CD14-positive monocyte (primary cell): ENCODE measurements around the gene TUBB4B. TPM values are rescaled to one million over a fixed set of nuclear protein-coding genes. Genes with fewer than 3 reads are reported as not detected.

ENCODE experiments used
- DNase-seq, 3 donors: peaks; one replicate each; pipeline ENCODE4 v3.0.0-alpha.2; 2011 to 2022
- H2AFZ ChIP-seq: 2 replicates; pipeline ENCODE4 v1.6.0; 2012; ENCODE audit warnings: mild to moderate bottlenecking, low read depth, low read length, inconsistent platforms; ENCODE audit not compliant: insufficient read depth, poor library complexity, severe bottlenecking
- H3K27ac ChIP-seq, 2 donors: 1 replicate in 1 of 2; 2 replicates in 1 of 2; pipeline ENCODE4 v1.5.1; 2012 to 2013; ENCODE audit warnings: low read length in 2 of 2, control low read depth in 1 of 2, inconsistent platforms in 1 of 2, low read depth in 1 of 2, mild to moderate bottlenecking in 1 of 2
- H3K27me3 ChIP-seq, 2 donors: one replicate each; pipeline versions ENCODE4 v1.6.0 to v1.6.1; 2011 to 2013; ENCODE audit warnings: low read length in 2 of 2; ENCODE audit not compliant: control insufficient read depth in 2 of 2, insufficient read depth in 2 of 2
- H3K36me3 ChIP-seq, 2 donors: replicated peaks in 1 of 2; 1 replicate in 1 of 2; 2 replicates in 1 of 2; pipeline versions ENCODE4 v1.5.1 to v1.6.1; 2012 to 2013; ENCODE audit warnings: low read length in 2 of 2, control low read depth in 1 of 2, inconsistent platforms in 1 of 2, mild to moderate bottlenecking in 1 of 2; ENCODE audit not compliant: insufficient read depth in 2 of 2, control insufficient read depth in 1 of 2
- H3K4me1 ChIP-seq, 2 donors: 1 replicate in 1 of 2; 2 replicates in 1 of 2; pipeline versions ENCODE4 v1.5.1 to v1.6.1; 2012 to 2013; ENCODE audit warnings: low read length in 2 of 2, control low read depth in 1 of 2, inconsistent platforms in 1 of 2, mild to moderate bottlenecking in 1 of 2, moderate library complexity in 1 of 2; ENCODE audit not compliant: insufficient read depth in 2 of 2, control insufficient read depth in 1 of 2
- H3K4me2 ChIP-seq: replicated peaks from 2 replicates; pipeline ENCODE3; 2012; ENCODE audit warnings: low read length, moderate library complexity, mild to moderate bottlenecking; ENCODE audit not compliant: poor library complexity, severe bottlenecking; ENCODE audit errors: extremely low read depth
- H3K4me3 ChIP-seq, 3 experiments: fragments of 200-600 bp in 1 of 3; sonication (generic) in 1 of 3; replicated peaks in 1 of 3; 1 replicate in 2 of 3; 2 replicates in 1 of 3; pipeline ENCODE4 v1.5.1; 2011 to 2013; ENCODE audit warnings: low read length in 3 of 3, mild to moderate bottlenecking in 3 of 3, control low read depth in 2 of 3, low read depth in 2 of 3, inconsistent platforms in 1 of 3, moderate library complexity in 1 of 3
- H3K79me2 ChIP-seq: 2 replicates; pipeline ENCODE4 v1.6.0; 2012; ENCODE audit warnings: mild to moderate bottlenecking, control low read depth, inconsistent platforms, low read length, moderate library complexity; ENCODE audit not compliant: insufficient read depth
- H3K9ac ChIP-seq: 2 replicates; pipeline ENCODE4 v1.6.0; 2017; ENCODE audit warnings: low read length, mild to moderate bottlenecking; ENCODE audit not compliant: insufficient read depth, poor library complexity, severe bottlenecking
- H3K9me3 ChIP-seq, 2 donors: replicated peaks in 1 of 2; 1 replicate in 1 of 2; 2 replicates in 1 of 2; pipeline versions ENCODE4 v1.5.1 to v1.6.1; 2012 to 2013; ENCODE audit warnings: low read length in 2 of 2, control low read depth in 1 of 2; ENCODE audit not compliant: control insufficient read depth in 1 of 2, insufficient read depth in 1 of 2
- H4K20me1 ChIP-seq: 2 replicates; pipeline ENCODE4 v1.6.0; 2012; ENCODE audit warnings: mild to moderate bottlenecking, low read length, control low read depth, moderate library complexity; ENCODE audit not compliant: insufficient read depth
- H3K27ac Mint-ChIP-seq, 7 donors: one replicate each; pipeline ENCODE4 v1.8.0; 2020; ENCODE audit warnings: mild to moderate bottlenecking in 7 of 7, mixed read lengths in 7 of 7, moderate library complexity in 6 of 7, inconsistent platforms in 2 of 7
- H3K27me3 Mint-ChIP-seq, 3 donors: one replicate each; pipeline ENCODE4 v1.8.0; 2021 to 2022; ENCODE audit warnings: low read depth in 3 of 3, mild to moderate bottlenecking in 3 of 3, mixed read lengths in 3 of 3, moderate library complexity in 3 of 3, inconsistent platforms in 1 of 3
- H3K36me3 Mint-ChIP-seq, 2 donors: one replicate each; pipeline ENCODE4 v1.8.0; 2020; ENCODE audit warnings: mixed read lengths in 2 of 2, inconsistent platforms in 1 of 2, mild to moderate bottlenecking in 1 of 2
- H3K4me1 Mint-ChIP-seq: one replicate; pipeline ENCODE4 v1.8.0; 2020; ENCODE audit warnings: mild to moderate bottlenecking, mixed read lengths
- H3K4me3 Mint-ChIP-seq, 2 donors: one replicate each; pipeline ENCODE4 v1.8.0; 2020; ENCODE audit warnings: mild to moderate bottlenecking in 2 of 2, mixed read lengths in 2 of 2, moderate library complexity in 1 of 2
- H3K9me3 Mint-ChIP-seq, 7 donors: one replicate each; pipeline ENCODE4 v1.8.0; 2020 to 2022; ENCODE audit warnings: mixed read lengths in 7 of 7, mild to moderate bottlenecking in 6 of 7, moderate library complexity in 6 of 7, inconsistent platforms in 2 of 7
- CTCF ChIP-seq: fragments of 200-600 bp; IDR thresholded peaks from one replicate; pipeline ENCODE4 v1.8.0; 2022; ENCODE audit warnings: antibody characterized with exemption, mild to moderate bottlenecking
- WGBS: methylation state at CpG from one replicate; pipeline ENCODE4 v1.1.5; 2013; ENCODE audit warnings: missing lambda C conversion rate; ENCODE audit not compliant: insufficient coverage; 5-methylcytosine and 5-hydroxymethylcytosine counted together
- intact Hi-C, 2 donors: fragments of 100-400 bp; cut with micrococcal nuclease; formaldehyde crosslinking; loops; one replicate each; pipeline versions ENCODE4 v1.15.0 to v1.15.1; 2023
- polyA plus RNA-seq, 3 donors: library from polyadenylated mRNA; depleted of rRNA in 1 of 3; unstranded in 2 of 3; stranded (reverse) in 1 of 3; fragments of 300-500 nt in 2 of 3; fragments of >200 nt in 1 of 3; fragmentation: Illumina TruSeq in 2 of 3; gene quantifications; 1 replicate in 2 of 3; 2 replicates in 1 of 3; pipeline ENCODE4 v1.2.3, GENCODE V29; 2012 to 2021

TUBB4B gene
- polyA plus RNA-seq, 3 donors: 58.1 to 284 (median 70.8) TPM

- Histone ChIP-seq H3K79me2 (peaks cover 19% of the 10 kb centered on the region), H3K4me1 (peaks cover 19 to 27% of the 10 kb centered on the region in 2 donors), H3K27me3 (no peaks in the 10 kb centered on the region), H3K4me2 (peak overlapping the region; percentile 98), H3K4me3 (peak overlapping the region in 1 of 3 experiments; percentile 94), H3K9ac (peak overlapping the region; percentile 76), H3K36me3 (peaks cover 12 to 21% of the 10 kb centered on the region in 2 donors), H3K9me3 (no peaks in the 10 kb centered on the region), H3K27ac (no peak overlapping the region), H4K20me1 (peaks cover 25% of the 10 kb centered on the region), H2AFZ (no peak overlapping the region)
- Mint-ChIP-seq H3K9me3 (no peaks in the 10 kb centered on the region), H3K27ac (peak overlapping the region in 3 of 7 donors; percentile 13 to 37 (median 28)), H3K27me3 (peaks cover 0 to 6% (median 6%) of the 10 kb centered on the region in 3 donors), H3K4me1 (peaks cover 18% of the 10 kb centered on the region), H3K4me3 (peak overlapping the region; percentile 87 to 91), H3K36me3 (peaks cover 15 to 35% of the 10 kb centered on the region in 2 donors)
- 95% methylated on average over 13 of the region's 15 CpGs for WGBS
- intact Hi-C loops: no loop called here
- no peak for TF ChIP-seq CTCF
- DNase-seq: no peak
Measured at GRCh38 chr9:137256362-137256761, 15.3 kb downstream of the TUBB4B start.

- Mint-ChIP-seq H3K9me3 (peaks cover 0 to 3% (median 0%) of the 10 kb centered on the region in 7 donors), H3K4me3 (no peak overlapping the region), H3K27me3 (peaks cover 0 to 6% (median 6%) of the 10 kb centered on the region in 3 donors), H3K36me3 (peaks cover 19 to 40% of the 10 kb centered on the region in 2 donors), H3K27ac (peak overlapping the region in 1 of 7 donors; percentile 28), H3K4me1 (peaks cover 18% of the 10 kb centered on the region)
- Histone ChIP-seq H3K4me3 (no peak overlapping the region), H3K9me3 (no peaks in the 10 kb centered on the region), H3K27ac (no peak overlapping the region), H3K9ac (no peak overlapping the region), H3K4me2 (peak overlapping the region; percentile 98), H3K4me1 (peaks cover 19 to 27% of the 10 kb centered on the region in 2 donors), H3K27me3 (no peaks in the 10 kb centered on the region), H3K79me2 (peaks cover 19% of the 10 kb centered on the region), H2AFZ (no peak overlapping the region), H3K36me3 (peaks cover 12 to 21% of the 10 kb centered on the region in 2 donors), H4K20me1 (peaks cover 25% of the 10 kb centered on the region)
- DNase-seq: no peak
- TF ChIP-seq CTCF: no peak
- WGBS: 96% methylated on average over 9 of the region's 15 CpGs
- intact Hi-C loops: no loop called here
Measured at GRCh38 chr9:137256856-137257255, 15.8 kb downstream of the TUBB4B start.
